ENCODE data around the gene DGAT2.

DGAT2 gene

GRCh38 chr11:75721852-75722668 is 46.5 kb upstream of the DGAT2 start:
- no peaks in the 10 kb centered on the region for H3K27me3 ChIP-seq (ENCODE audit: insufficient read depth, poor library complexity, severe bottlenecking)
- no peak overlapping the region for H3K4me3 ChIP-seq (replicated peaks; ENCODE audit: insufficient read depth, low read length)
- DNase-seq (ENCODE audit: low read depth in 1 of 2, low spot score in 1 of 2): no peak
- H3K27ac ChIP-seq (replicated peaks): no peak overlapping the region
- no peak for TF ChIP-seq CTCF (IDR thresholded peaks at IDR 0.05; ENCODE audit: insufficient read depth, low read length)
- no peak for TF ChIP-seq SPI1 (IDR thresholded peaks at IDR 0.05; ENCODE audit: borderline replicate concordance, low read depth)
- TF ChIP-seq POLR2AphosphoS5 (IDR thresholded peaks at IDR 0.05; ENCODE audit: low read depth): no peak
- no peak for TF ChIP-seq REST (IDR thresholded peaks at IDR 0.05; ENCODE audit: insufficient replicate concordance, low read depth)
- TF ChIP-seq GABPA (IDR thresholded peaks at IDR 0.05; ENCODE audit: low read depth): no peak

GRCh38 chr11:75722669-75723042 is 45.9 kb upstream of the DGAT2 start:
- no peak overlapping the region for H3K4me3 ChIP-seq (replicated peaks; ENCODE audit: insufficient read depth, low read length)
- H3K27ac ChIP-seq (replicated peaks): no peak overlapping the region
- no peak for DNase-seq (ENCODE audit: low read depth in 1 of 2, low spot score in 1 of 2)
- TF ChIP-seq GABPA (IDR thresholded peaks at IDR 0.05; ENCODE audit: low read depth) (no peak), SPI1 (IDR thresholded peaks at IDR 0.05; ENCODE audit: borderline replicate concordance, low read depth) (no peak), POLR2AphosphoS5 (IDR thresholded peaks at IDR 0.05; ENCODE audit: low read depth) (no peak), CTCF (IDR thresholded peaks at IDR 0.05; ENCODE audit: insufficient read depth, low read length) (no peak), REST (IDR thresholded peaks at IDR 0.05; ENCODE audit: insufficient replicate concordance, low read depth) (no peak)
- no peaks in the 10 kb centered on the region for H3K27me3 ChIP-seq (ENCODE audit: insufficient read depth, poor library complexity, severe bottlenecking)

GRCh38 chr11:75725547-75726320 is 42.8 kb upstream of the DGAT2 start:
- no peak overlapping the region for H3K27ac ChIP-seq (replicated peaks)
- TF ChIP-seq POLR2AphosphoS5 (IDR thresholded peaks at IDR 0.05; ENCODE audit: low read depth) (no peak), SPI1 (IDR thresholded peaks at IDR 0.05; ENCODE audit: borderline replicate concordance, low read depth) (no peak), CTCF (IDR thresholded peaks at IDR 0.05; ENCODE audit: insufficient read depth, low read length) (no peak), REST (IDR thresholded peaks at IDR 0.05; ENCODE audit: insufficient replicate concordance, low read depth) (no peak), GABPA (IDR thresholded peaks at IDR 0.05; ENCODE audit: low read depth) (no peak)
- no peak overlapping the region for H3K4me3 ChIP-seq (replicated peaks; ENCODE audit: insufficient read depth, low read length)

More at GRCh38 chr11:75725547-75726320, 42.8 kb upstream of the DGAT2 start:
- no peak for DNase-seq (ENCODE audit: low read depth in 1 of 2, low spot score in 1 of 2)
- no peaks in the 10 kb centered on the region for H3K27me3 ChIP-seq (ENCODE audit: insufficient read depth, poor library complexity, severe bottlenecking)

All from HL-60 (cell line).